C4-2B (cell line): Measurements from ENCODE around the gene CYB561.

Experiments used
- H3K27ac ChIP-seq: fragments of 450-650 bp; 2 replicates; pipeline ENCODE4 v1.5.1; 2017
- ZFX ChIP-seq: fragments of 450-650 bp; IDR thresholded peaks from 2 replicates; pipeline ENCODE4 v1.6.1; 2017
- TF ChIP-seq, protein P1 (sequence below): fragments of 450-650 bp; conservative IDR thresholded peaks from 2 replicates; pipeline ENCODE4 v1.5.1; 2017; ENCODE audit warnings: mild to moderate bottlenecking

Gene CYB561

DNA sequence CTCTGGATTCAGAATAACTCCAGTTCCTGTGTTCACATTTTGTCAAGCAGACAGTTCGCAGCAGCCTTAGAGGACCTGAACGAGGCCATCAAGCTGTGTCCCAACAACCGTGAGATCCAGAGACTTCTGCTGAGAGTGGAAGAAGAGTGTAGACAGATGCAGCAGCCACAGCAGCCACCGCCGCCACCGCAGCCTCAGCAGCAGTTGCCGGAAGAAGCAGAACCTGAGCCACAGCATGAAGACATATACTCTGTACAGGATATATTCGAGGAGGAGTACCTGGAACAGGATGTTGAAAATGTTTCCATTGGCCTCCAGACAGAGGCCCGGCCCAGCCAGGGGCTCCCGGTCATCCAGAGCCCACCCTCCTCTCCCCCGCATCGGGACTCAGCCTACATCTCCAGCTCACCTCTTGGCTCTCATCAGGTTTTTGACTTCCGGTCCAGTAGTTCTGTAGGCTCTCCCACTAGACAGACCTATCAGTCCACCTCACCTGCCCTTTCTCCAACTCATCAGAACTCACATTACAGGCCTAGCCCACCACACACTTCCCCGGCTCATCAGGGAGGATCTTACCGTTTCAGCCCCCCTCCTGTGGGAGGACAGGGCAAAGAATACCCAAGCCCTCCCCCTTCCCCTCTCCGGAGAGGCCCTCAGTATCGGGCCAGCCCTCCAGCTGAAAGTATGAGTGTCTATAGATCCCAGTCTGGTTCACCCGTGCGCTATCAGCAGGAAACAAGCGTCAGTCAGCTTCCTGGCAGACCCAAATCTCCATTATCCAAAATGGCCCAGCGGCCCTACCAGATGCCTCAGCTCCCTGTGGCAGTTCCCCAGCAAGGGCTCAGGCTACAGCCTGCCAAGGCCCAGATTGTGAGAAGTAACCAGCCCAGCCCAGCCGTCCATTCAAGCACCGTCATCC lies 25.9 kb downstream of the CYB561 start:
- TF ChIP-seq, protein P1, sequence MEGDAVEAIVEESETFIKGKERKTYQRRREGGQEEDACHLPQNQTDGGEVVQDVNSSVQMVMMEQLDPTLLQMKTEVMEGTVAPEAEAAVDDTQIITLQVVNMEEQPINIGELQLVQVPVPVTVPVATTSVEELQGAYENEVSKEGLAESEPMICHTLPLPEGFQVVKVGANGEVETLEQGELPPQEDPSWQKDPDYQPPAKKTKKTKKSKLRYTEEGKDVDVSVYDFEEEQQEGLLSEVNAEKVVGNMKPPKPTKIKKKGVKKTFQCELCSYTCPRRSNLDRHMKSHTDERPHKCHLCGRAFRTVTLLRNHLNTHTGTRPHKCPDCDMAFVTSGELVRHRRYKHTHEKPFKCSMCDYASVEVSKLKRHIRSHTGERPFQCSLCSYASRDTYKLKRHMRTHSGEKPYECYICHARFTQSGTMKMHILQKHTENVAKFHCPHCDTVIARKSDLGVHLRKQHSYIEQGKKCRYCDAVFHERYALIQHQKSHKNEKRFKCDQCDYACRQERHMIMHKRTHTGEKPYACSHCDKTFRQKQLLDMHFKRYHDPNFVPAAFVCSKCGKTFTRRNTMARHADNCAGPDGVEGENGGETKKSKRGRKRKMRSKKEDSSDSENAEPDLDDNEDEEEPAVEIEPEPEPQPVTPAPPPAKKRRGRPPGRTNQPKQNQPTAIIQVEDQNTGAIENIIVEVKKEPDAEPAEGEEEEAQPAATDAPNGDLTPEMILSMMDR: no peak
- no peak for TF ChIP-seq ZFX
- no peak overlapping the region for H3K27ac ChIP-seq

GRCh38 chr17:63419398-63419797 lies 26.7 kb downstream of the CYB561 start:
- H3K27ac ChIP-seq: no peak overlapping the region
- TF ChIP-seq, protein P1: no peak
- TF ChIP-seq ZFX: no peak

GRCh38 chr17:63418540-63418939 lies 27.6 kb downstream of the CYB561 start:
- no peak for TF ChIP-seq ZFX
- TF ChIP-seq, protein P1: no peak
- no peak overlapping the region for H3K27ac ChIP-seq

DNA sequence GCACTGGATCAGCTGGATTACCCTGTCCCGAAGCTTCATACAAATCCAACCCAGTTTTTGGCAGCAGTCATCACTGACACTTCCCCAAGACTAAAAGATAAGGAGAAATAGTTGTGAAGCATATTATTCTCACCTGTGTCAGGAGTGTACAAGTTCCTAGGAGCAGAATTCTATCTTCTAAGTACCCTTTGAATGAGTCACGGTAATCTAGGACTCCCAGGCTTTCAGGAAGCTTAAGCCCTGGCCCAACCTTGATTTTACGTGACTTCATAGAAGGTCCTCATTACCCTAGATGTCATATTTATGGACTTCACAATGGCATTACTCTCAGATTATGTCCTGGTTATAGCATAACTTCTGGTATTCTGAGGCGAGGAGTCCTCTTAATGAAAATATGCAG lies 31.9 kb downstream of the CYB561 start:
- TF ChIP-seq, protein P1: no peak
- no peak for TF ChIP-seq ZFX

DNA sequence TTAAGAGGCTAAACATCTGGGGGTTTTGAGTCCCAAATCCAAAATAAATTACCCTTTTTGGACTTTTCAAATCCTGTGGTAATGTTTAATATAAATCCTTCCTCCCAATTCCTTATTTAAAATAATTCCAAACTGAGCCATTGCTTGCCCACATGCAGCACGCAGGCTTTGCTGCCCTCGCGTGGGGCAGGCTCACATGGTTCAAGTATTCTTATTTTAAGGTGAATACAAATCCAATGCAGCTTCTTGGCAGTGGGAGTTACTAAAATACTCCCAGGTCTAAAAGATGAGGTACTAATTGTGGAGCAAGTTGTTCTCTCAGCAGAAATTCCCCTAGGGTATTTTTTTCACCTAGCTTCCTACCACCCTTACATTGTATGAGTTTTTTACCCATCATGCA lies 33.0 kb downstream of the CYB561 start:
- H3K27ac ChIP-seq: no peak overlapping the region
- TF ChIP-seq ZFX: no peak
- TF ChIP-seq, protein P1: no peak

More for the DNA sequence above, 31.9 kb downstream of the CYB561 start:
- H3K27ac ChIP-seq: no peak overlapping the region

DNA sequence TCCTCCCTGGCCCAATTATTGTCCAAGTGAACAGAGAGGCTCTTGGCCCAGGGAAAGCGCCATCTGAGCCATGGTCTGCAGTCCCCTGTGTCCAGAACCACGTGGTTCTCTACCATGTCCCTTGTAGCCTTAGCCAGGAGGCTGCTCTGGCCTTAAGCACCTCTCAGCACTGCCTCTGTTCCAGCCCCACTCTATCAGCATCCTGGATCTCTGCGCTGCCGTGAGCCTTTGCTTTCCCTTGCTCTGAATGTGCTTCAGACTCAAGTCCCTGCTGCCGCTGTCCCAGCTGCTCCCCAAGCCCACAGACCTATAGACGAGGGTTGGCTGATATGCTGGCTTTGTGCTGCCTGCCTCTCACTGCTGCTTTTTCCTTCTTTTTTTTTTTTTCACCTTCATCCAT lies 33.9 kb downstream of the CYB561 start:
- no peak for TF ChIP-seq ZFX
- TF ChIP-seq, protein P1: no peak
- H3K27ac ChIP-seq: no peak overlapping the region

- TF ChIP-seq ZFX: no peak
- TF ChIP-seq, protein P1: no peak
- no peak overlapping the region for H3K27ac ChIP-seq
Observed at GRCh38 chr17:63407741-63408330, 38.3 kb downstream of the CYB561 start.
